ENCODE results near the gene CCL19.
"Not testable (repeated sequence)": the region's sequence is repeated elsewhere in the genome, so short reads cannot be mapped to it uniquely, and the experiment has no call there.

CCL19 gene

GRCh38 chr9:34690983-34691935 lies at the start of gene CCL19:
Gene CCL19 (minus strand): TSS chr9:34691276. CDS start chr9:34691139, 137 bp downstream.
- no peak for DNase-seq

GRCh38 chr9:34740176-34740575 lies 49.1 kb upstream of the CCL19 start:
- DNase-seq: not testable (repeated sequence)

- DNase-seq: no peak
Measured at GRCh38 chr9:34737677-34738260, 46.7 kb upstream of the CCL19 start.

- DNase-seq: no peak
Measured at GRCh38 chr9:34734720-34735119, 43.6 kb upstream of the CCL19 start.

GRCh38 chr9:34732886-34733285 lies 41.8 kb upstream of the CCL19 start:
- no peak for DNase-seq

GRCh38 chr9:34732478-34732877 lies 41.4 kb upstream of the CCL19 start:
- DNase-seq: no peak

- DNase-seq: no peak
Measured at GRCh38 chr9:34723141-34723540, 32.1 kb upstream of the CCL19 start.

- DNase-seq: not testable (repeated sequence)
Measured at GRCh38 chr9:34719769-34720025, 28.6 kb upstream of the CCL19 start.

GRCh38 chr9:34719021-34719768 lies 28.1 kb upstream of the CCL19 start:
- no peak for DNase-seq

GRCh38 chr9:34717996-34718614 lies 27.0 kb upstream of the CCL19 start:
- DNase-seq: no peak

- no peak for DNase-seq
Measured at GRCh38 chr9:34716711-34717110, 25.6 kb upstream of the CCL19 start.

- DNase-seq: no peak
Measured at GRCh38 chr9:34715639-34716215, 24.7 kb upstream of the CCL19 start.

- DNase-seq: no peak
Measured at GRCh38 chr9:34714007-34714406, 22.9 kb upstream of the CCL19 start.

- no peak for DNase-seq
Measured at GRCh38 chr9:34712140-34712539, 21.1 kb upstream of the CCL19 start.

- no peak for DNase-seq
Measured at GRCh38 chr9:34710023-34710422, 18.9 kb upstream of the CCL19 start, which contains the start of gene CCL21. Gene CCL21 (minus strand): TSS chr9:34710136. CDS start chr9:34710066, 70 bp downstream.

GRCh38 chr9:34709196-34709978 lies 18.3 kb upstream of the CCL19 start:
- DNase-seq: no peak

GRCh38 chr9:34707130-34707529 lies 16.1 kb upstream of the CCL19 start:
- DNase-seq: no peak

GRCh38 chr9:34701769-34702736 lies 11.0 kb upstream of the CCL19 start:
- peak; percentile 89 for DNase-seq

GRCh38 chr9:34701023-34701768 lies 10.1 kb upstream of the CCL19 start:
- DNase-seq: peak; percentile 87

- DNase-seq: no peak
Measured at GRCh38 chr9:34694811-34695210, 3.7 kb upstream of the CCL19 start.
